Measurements from ENCODE around the gene UGT1A8.
"Not testable (repeated sequence)": the region's sequence is repeated elsewhere in the genome, so short reads cannot be mapped to it uniquely, and the experiment has no call there.

The UGT1A8 gene

DNA sequence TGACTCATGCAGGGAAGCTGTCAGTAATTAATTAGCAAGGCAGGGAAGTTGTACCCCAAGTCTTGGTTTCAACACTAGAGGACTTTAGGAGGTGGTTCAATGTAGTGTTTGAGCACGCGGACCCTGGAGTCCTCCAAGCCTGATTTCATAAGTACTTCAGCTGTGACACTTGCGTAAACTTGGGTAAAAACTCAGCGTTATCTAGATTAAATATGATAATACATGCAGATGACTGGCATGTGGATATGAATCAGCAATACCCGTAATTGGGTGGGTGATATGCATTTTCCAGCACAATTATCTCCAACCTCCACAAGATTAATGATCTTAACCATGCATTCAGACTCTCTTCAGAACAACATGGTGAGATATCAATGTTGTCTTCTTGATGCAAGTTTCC lies 69.5 kb downstream of the UGT1A8 start:
- DNase-seq (ENCODE audit: low spot score): no peak

- DNase-seq (ENCODE audit: low spot score): no peak
Observed at GRCh38 chr2:233688341-233688740, 70.9 kb downstream of the UGT1A8 start.

DNA sequence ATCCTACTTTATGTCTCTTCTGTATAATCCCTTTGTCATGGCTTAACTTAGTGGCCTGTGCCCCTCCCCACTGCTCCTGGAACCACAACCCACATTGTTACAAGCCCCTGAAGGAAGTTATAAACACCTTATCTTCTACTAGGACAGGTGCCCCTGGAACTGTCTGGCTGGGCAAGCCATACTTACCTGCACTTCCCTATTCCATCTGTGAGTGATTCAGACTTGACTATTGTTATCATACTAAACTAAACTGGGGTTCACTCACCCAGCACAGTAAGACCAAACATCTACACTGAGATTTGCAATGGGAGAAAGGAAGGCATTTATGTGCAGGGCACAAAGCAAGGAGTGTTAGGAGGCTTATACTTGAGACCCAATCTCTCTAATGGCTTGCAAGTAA lies 71.6 kb downstream of the UGT1A8 start:
- DNase-seq (ENCODE audit: low spot score): no peak

DNA sequence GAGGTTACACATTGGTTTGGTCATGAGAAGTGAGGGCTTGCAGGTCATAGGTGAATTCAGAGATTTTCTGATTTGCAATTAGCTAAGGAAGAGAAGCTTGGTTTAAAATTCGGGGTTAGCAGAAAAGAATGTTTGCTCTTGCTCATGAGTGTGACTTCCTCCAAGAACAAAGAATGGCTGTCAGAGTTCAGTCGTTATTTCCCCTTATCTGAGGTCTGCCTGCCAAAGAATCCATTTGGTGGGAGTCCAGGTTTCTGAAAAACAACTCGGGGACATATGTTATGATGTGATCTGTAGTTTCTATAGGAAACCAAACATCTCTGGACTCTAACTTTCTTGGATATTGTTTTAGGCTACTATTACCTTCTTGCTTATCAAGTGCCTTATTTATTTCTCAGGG lies 72.1 kb downstream of the UGT1A8 start:
- no peak for DNase-seq (ENCODE audit: low spot score)

- no peak for DNase-seq (ENCODE audit: low spot score)
Observed at GRCh38 chr2:233690444-233690843, 73.0 kb downstream of the UGT1A8 start.

DNA sequence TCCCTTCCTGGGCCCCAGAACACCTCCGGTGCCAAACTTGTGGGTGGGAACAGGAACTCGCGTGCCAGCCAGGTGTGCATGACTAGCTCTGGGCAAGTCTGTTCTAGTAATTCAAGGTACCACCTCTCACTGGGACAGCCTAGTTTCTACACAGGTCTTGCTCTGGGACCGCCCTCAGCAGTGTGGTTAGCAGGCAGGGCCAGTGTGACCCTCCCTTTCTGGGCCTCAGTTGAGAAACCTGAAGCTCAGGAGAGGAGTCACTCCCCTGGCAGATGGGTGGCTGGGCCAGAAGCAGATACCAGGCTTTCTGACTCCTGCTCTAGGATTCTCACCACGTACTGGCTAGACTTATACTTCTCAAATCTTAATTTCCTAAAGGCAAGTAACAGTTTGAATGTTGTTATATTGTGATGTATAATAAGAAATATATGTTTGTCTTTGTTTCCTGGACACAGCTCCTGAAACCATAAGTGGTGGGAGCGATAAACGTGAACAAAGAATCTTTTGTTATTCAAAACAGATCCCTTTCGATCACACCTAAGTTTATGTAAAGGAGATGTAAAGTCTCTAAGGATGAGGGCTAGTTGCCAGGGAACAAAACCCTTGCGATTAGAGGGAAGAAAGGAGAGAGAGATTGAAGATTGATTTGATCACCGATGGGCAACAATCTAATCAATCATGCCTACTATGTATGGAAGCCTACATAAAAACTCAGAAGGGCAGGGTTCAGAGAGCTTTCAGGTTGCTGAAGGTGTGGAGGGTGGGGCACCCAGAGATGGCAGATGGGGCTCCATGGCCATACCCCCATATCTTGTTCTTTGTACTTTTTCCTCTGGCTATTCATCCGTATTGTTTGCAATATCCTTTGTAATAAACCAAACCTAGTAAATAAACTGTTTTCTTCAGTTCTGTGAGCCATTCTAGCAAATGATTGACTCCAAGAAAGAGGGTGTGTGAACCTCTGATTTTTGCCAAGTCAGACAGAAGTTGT lies 74.3 kb downstream of the UGT1A8 start:
- DNase-seq (ENCODE audit: low spot score): no peak

- DNase-seq (ENCODE audit: low spot score): no peak
Observed at GRCh38 chr2:233692648-233693047, 75.2 kb downstream of the UGT1A8 start, which contains the start of gene UGT1A6. UGT1A6 (plus strand) TSS chr2:233692890; CDS start chr2:233693005, 115 bp downstream.

- DNase-seq (ENCODE audit: low spot score): no peak
Observed at GRCh38 chr2:233693963-233694362, 76.5 kb downstream of the UGT1A8 start.

DNA sequence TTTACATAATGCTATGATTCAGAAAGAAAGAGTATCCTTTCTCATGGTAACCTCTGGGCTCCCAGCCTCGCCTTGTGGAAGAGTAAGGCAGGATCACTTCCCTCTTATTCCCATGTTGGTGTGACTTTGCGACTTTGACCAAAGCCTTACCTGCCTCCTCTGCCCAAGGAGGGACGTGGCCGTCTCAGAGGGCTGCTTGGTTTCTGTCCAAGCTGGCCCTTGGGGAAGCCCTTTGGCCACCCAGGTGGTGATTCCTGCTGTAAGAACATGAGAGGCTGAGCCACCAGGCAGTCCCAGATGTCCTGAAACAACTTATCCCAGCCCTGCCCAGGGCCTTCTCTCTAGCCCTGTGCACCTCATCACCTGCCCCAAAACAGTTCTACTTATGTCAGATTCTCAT lies 81.3 kb downstream of the UGT1A8 start:
- no peak for DNase-seq (ENCODE audit: low spot score)

DNA sequence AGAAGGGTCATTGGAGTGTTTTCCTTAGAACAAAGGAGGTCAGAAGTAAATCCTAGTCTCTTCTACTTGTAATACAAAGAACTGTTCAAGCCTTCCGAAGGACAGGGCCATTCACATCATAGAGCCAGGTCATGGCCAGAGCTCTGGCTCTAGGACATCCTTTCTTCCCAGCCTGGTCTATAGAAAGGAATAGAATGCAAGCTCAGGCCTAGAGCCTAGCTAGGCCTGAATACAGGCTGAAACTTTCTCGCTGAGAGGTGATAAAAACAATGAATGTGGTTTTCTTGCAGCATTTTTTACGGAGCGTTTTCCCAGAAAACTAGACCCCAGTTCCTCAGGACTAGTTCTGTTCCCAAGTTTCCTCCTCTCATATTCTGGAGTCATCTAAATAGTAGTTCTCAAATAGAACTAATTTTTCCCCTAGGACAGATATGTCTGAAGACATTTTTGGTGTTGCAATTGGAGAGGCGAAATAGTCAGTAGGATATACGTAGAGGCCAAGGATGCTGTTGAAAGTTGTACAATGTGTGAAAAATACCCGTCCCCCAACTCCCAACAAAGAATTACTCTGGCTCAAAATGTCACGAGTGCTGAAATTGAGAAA lies 82.1 kb downstream of the UGT1A8 start:
- DNase-seq (ENCODE audit: low spot score): no peak

DNA sequence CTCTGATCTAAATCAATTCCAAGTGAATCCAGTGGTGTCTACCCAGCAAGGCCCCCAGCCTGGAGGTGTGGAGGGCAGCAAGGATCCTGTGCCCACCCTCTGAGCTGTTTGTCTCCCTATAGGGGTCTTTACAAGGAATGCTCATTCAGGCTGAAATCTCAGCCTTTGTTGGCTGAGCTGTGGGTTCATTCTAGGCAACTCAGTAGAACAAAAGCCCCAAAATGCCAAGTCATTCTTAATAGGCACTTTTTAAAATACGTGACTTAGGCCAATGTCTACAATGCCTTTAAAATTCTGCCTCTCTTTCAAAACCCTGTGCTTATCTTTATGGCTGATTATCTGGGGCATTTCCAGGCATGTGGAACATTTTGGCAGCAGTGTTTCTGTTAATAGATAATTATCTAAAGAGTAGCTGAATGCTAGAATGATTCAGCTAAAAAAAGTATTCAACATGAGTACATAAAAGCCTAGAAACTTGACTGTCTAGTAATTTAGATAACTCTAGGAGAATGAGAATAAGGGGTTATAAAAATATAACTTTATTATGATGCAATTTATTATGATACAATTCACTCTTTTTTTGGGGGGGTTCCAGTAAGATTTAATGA lies 82.7 kb downstream of the UGT1A8 start:
- no peak for DNase-seq (ENCODE audit: low spot score)

- not testable (repeated sequence) for DNase-seq (ENCODE audit: low spot score)
Observed at GRCh38 chr2:233700842-233701241, 83.4 kb downstream of the UGT1A8 start.

- DNase-seq (ENCODE audit: low spot score): no peak
Observed at GRCh38 chr2:233702238-233702637, 84.8 kb downstream of the UGT1A8 start.

DNA sequence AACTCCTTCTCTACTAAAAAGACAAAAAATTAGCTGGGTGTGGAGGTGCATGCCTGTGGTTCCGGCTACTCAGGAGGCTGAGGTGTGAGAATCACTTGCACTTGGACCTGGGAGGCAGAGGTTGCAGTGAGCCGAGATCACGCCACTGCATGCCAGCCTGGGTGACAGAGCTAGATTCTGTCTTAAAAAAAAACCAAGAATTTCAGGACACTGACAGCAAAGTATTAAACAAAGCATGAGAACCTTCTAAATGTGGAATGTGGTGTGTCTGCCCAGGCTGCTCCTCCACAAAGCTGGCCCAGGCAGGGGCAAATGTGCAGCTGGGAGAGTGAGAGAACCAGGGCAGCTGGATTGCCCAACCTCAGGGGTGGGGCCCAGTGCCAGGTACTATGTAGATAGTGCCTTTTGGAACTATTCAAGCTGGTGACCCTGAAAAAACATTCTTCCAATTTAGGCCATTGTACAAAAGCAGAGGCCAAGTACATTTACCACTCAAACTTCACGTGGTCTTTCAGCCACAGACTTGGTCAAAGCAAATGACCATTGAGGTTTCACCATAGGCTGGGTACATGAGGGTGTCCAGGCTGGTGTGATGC lies 88.6 kb downstream of the UGT1A8 start:
- no peak for DNase-seq (ENCODE audit: low spot score)

DNA sequence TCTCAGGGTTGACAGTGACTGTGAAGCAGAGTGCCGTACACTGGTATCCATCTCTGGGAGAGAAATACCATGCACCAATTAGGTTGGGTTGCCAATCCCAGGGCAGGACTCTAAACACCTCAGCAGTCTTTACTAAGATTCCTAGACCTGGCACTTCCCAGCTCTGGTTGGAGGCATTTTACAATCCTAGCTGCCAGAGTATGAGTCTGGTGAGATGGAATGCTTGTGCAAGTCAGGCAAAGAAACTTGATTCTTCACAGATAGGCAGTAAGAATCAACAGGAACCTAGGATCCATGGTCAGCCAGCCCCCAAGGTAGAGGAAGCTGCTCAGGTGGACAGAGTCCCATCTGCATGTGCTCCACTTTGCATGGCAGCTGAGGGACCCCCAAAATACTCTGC lies 89.3 kb downstream of the UGT1A8 start:
- DNase-seq (ENCODE audit: low spot score): no peak

DNA sequence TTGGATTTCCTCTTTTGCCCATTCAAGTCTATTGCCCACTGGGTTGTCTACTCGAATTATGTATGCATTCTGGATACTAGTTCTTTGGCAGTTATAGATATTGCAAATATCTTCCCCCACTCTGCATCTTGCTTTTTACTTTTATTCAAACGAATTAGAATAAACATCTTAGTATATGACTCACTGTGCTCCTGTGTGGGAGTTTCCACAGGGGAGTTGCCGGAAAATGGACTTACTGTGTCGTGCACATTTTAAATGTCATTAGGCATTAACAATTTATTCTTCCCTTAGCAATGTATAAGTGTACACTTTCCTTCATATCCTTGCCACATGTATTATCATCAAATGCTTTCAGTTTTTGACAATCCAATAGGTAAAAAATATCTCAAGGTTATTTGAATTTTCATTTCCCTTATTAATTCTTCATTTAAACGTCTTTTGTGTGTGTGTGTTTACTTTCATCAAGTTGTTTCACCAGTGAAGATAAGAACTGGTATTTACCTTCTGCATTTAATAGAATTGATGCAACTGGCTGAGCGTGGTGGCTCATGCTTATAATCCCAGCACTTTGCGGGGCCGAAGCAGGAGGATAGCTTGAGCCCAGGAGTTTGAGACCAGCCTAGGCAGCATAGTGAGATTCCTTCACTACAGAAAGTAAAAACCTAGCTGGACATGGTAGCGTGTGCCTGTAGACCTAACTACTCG lies 90.7 kb downstream of the UGT1A8 start:
- no peak for DNase-seq (ENCODE audit: low spot score)

DNA sequence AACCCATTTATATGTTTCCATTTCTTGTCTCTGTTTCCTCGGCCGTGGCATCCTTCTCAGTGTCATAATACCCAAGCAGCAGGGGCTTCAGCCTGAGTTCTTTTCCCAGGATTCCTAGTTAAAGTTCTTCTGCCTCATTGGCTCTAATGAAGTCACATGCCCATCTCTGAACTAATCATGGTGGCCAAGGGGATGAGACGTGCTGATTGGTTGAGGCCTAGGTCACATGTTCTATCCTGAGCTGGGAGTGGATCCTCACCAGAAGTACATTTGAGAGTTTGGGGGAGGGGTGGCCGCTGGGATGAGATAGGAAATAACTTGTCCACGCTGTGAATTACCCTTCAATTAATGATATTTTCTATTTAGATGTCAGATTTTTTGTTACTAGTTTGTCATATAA lies 91.5 kb downstream of the UGT1A8 start:
- no peak for DNase-seq (ENCODE audit: low spot score)

GRCh38 chr2:233711312-233712008 lies 94.0 kb downstream of the UGT1A8 start:
- DNase-seq (ENCODE audit: low spot score): peak; percentile 48

GRCh38 chr2:233712611-233713261 lies 95.3 kb downstream of the UGT1A8 start, which contains the start of gene UGT1A5:
UGT1A5 (plus strand) TSS chr2:233712907; CDS start chr2:233712992, 85 bp downstream.
- no peak for DNase-seq (ENCODE audit: low spot score)

DNA sequence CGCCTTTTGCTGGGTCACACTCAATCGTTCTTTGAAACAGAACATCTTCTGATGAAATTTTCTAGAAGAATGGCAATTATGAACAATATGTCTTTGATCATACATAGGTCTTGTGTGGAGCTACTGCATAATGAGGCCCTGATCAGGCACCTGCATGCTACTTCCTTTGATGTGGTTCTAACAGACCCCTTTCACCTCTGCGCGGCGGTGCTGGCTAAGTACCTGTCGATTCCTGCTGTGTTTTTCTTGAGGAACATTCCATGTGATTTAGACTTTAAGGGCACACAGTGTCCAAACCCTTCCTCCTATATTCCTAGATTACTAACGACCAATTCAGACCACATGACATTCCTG lies 95.8 kb downstream of the UGT1A8 start:
- no peak for DNase-seq (ENCODE audit: low spot score)

All from SK-N-DZ (cell line).